CD14-positive monocyte (primary cell): ENCODE results near the gene SIRT7. TPM values are rescaled to one million over a fixed set of nuclear protein-coding genes. Genes with fewer than 3 reads are reported as not detected.

Experiments used
- DNase-seq, 3 donors: peaks; one replicate each; pipeline ENCODE4 v3.0.0-alpha.2; 2011 to 2022
- H2AFZ ChIP-seq: 2 replicates; pipeline ENCODE4 v1.6.0; 2012; ENCODE audit warnings: mild to moderate bottlenecking, low read depth, low read length, inconsistent platforms; ENCODE audit not compliant: insufficient read depth, poor library complexity, severe bottlenecking
- H3K27ac ChIP-seq, 2 donors: 1 replicate in 1 of 2; 2 replicates in 1 of 2; pipeline ENCODE4 v1.5.1; 2012 to 2013; ENCODE audit warnings: low read length in 2 of 2, control low read depth in 1 of 2, inconsistent platforms in 1 of 2, low read depth in 1 of 2, mild to moderate bottlenecking in 1 of 2
- H3K27me3 ChIP-seq, 2 donors: one replicate each; pipeline versions ENCODE4 v1.6.0 to v1.6.1; 2011 to 2013; ENCODE audit warnings: low read length in 2 of 2; ENCODE audit not compliant: control insufficient read depth in 2 of 2, insufficient read depth in 2 of 2
- H3K36me3 ChIP-seq, 2 donors: replicated peaks in 1 of 2; 1 replicate in 1 of 2; 2 replicates in 1 of 2; pipeline versions ENCODE4 v1.5.1 to v1.6.1; 2012 to 2013; ENCODE audit warnings: low read length in 2 of 2, control low read depth in 1 of 2, inconsistent platforms in 1 of 2, mild to moderate bottlenecking in 1 of 2; ENCODE audit not compliant: insufficient read depth in 2 of 2, control insufficient read depth in 1 of 2
- H3K4me1 ChIP-seq, 2 donors: 1 replicate in 1 of 2; 2 replicates in 1 of 2; pipeline versions ENCODE4 v1.5.1 to v1.6.1; 2012 to 2013; ENCODE audit warnings: low read length in 2 of 2, control low read depth in 1 of 2, inconsistent platforms in 1 of 2, mild to moderate bottlenecking in 1 of 2, moderate library complexity in 1 of 2; ENCODE audit not compliant: insufficient read depth in 2 of 2, control insufficient read depth in 1 of 2
- H3K4me2 ChIP-seq: replicated peaks from 2 replicates; pipeline ENCODE3; 2012; ENCODE audit warnings: low read length, moderate library complexity, mild to moderate bottlenecking; ENCODE audit not compliant: poor library complexity, severe bottlenecking; ENCODE audit errors: extremely low read depth
- H3K4me3 ChIP-seq, 3 experiments: fragments of 200-600 bp in 1 of 3; sonication (generic) in 1 of 3; replicated peaks in 1 of 3; 1 replicate in 2 of 3; 2 replicates in 1 of 3; pipeline ENCODE4 v1.5.1; 2011 to 2013; ENCODE audit warnings: low read length in 3 of 3, mild to moderate bottlenecking in 3 of 3, control low read depth in 2 of 3, low read depth in 2 of 3, inconsistent platforms in 1 of 3, moderate library complexity in 1 of 3
- H3K79me2 ChIP-seq: 2 replicates; pipeline ENCODE4 v1.6.0; 2012; ENCODE audit warnings: mild to moderate bottlenecking, control low read depth, inconsistent platforms, low read length, moderate library complexity; ENCODE audit not compliant: insufficient read depth
- H3K9ac ChIP-seq: 2 replicates; pipeline ENCODE4 v1.6.0; 2017; ENCODE audit warnings: low read length, mild to moderate bottlenecking; ENCODE audit not compliant: insufficient read depth, poor library complexity, severe bottlenecking
- H3K9me3 ChIP-seq, 2 donors: replicated peaks in 1 of 2; 1 replicate in 1 of 2; 2 replicates in 1 of 2; pipeline versions ENCODE4 v1.5.1 to v1.6.1; 2012 to 2013; ENCODE audit warnings: low read length in 2 of 2, control low read depth in 1 of 2; ENCODE audit not compliant: control insufficient read depth in 1 of 2, insufficient read depth in 1 of 2
- H4K20me1 ChIP-seq: 2 replicates; pipeline ENCODE4 v1.6.0; 2012; ENCODE audit warnings: mild to moderate bottlenecking, low read length, control low read depth, moderate library complexity; ENCODE audit not compliant: insufficient read depth
- H3K27ac Mint-ChIP-seq, 7 donors: one replicate each; pipeline ENCODE4 v1.8.0; 2020; ENCODE audit warnings: mild to moderate bottlenecking in 7 of 7, mixed read lengths in 7 of 7, moderate library complexity in 6 of 7, inconsistent platforms in 2 of 7
- H3K27me3 Mint-ChIP-seq, 3 donors: one replicate each; pipeline ENCODE4 v1.8.0; 2021 to 2022; ENCODE audit warnings: low read depth in 3 of 3, mild to moderate bottlenecking in 3 of 3, mixed read lengths in 3 of 3, moderate library complexity in 3 of 3, inconsistent platforms in 1 of 3
- H3K36me3 Mint-ChIP-seq, 2 donors: one replicate each; pipeline ENCODE4 v1.8.0; 2020; ENCODE audit warnings: mixed read lengths in 2 of 2, inconsistent platforms in 1 of 2, mild to moderate bottlenecking in 1 of 2
- H3K4me1 Mint-ChIP-seq: one replicate; pipeline ENCODE4 v1.8.0; 2020; ENCODE audit warnings: mild to moderate bottlenecking, mixed read lengths
- H3K4me3 Mint-ChIP-seq, 2 donors: one replicate each; pipeline ENCODE4 v1.8.0; 2020; ENCODE audit warnings: mild to moderate bottlenecking in 2 of 2, mixed read lengths in 2 of 2, moderate library complexity in 1 of 2
- H3K9me3 Mint-ChIP-seq, 7 donors: one replicate each; pipeline ENCODE4 v1.8.0; 2020 to 2022; ENCODE audit warnings: mixed read lengths in 7 of 7, mild to moderate bottlenecking in 6 of 7, moderate library complexity in 6 of 7, inconsistent platforms in 2 of 7
- CTCF ChIP-seq: fragments of 200-600 bp; IDR thresholded peaks from one replicate; pipeline ENCODE4 v1.8.0; 2022; ENCODE audit warnings: antibody characterized with exemption, mild to moderate bottlenecking
- WGBS: methylation state at CpG from one replicate; pipeline ENCODE4 v1.1.5; 2013; ENCODE audit warnings: missing lambda C conversion rate; ENCODE audit not compliant: insufficient coverage; 5-methylcytosine and 5-hydroxymethylcytosine counted together
- intact Hi-C, 2 donors: fragments of 100-400 bp; cut with micrococcal nuclease; formaldehyde crosslinking; loops; one replicate each; pipeline versions ENCODE4 v1.15.0 to v1.15.1; 2023
- polyA plus RNA-seq, 3 donors: library from polyadenylated mRNA; depleted of rRNA in 1 of 3; unstranded in 2 of 3; stranded (reverse) in 1 of 3; fragments of 300-500 nt in 2 of 3; fragments of >200 nt in 1 of 3; fragmentation: Illumina TruSeq in 2 of 3; gene quantifications; 1 replicate in 2 of 3; 2 replicates in 1 of 3; pipeline ENCODE4 v1.2.3, GENCODE V29; 2012 to 2021

The SIRT7 gene
- polyA plus RNA-seq, 3 donors = 22.5 to 73.5 (median 23.7) TPM

- H3K4me1 ChIP-seq = peaks cover 14 to 20% of the 10 kb centered on the region in 2 donors
- no peak overlapping the region for H3K9ac ChIP-seq
- H3K9me3 Mint-ChIP-seq = peaks cover 0 to 5% (median 3%) of the 10 kb centered on the region in 7 donors
- peaks cover 4% of the 10 kb centered on the region for H4K20me1 ChIP-seq
- peaks cover 5% of the 10 kb centered on the region for H3K79me2 ChIP-seq
- H3K27me3 Mint-ChIP-seq = peaks cover 41 to 62% (median 41%) of the 10 kb centered on the region in 3 donors
- no peaks in the 10 kb centered on the region for H3K36me3 ChIP-seq
- no peak for TF ChIP-seq CTCF
- 33% methylated on average over 5 of the region's 15 CpGs for WGBS
- H3K9me3 ChIP-seq = no peaks in the 10 kb centered on the region
- peaks cover 21% of the 10 kb centered on the region for H3K4me1 Mint-ChIP-seq
- no peak for DNase-seq
- peaks cover 0 to 2% of the 10 kb centered on the region in 2 donors for H3K36me3 Mint-ChIP-seq
- no peak overlapping the region for H3K4me2 ChIP-seq
- H3K27me3 ChIP-seq = peaks cover 9 to 42% of the 10 kb centered on the region in 2 donors
- no peak overlapping the region for H2AFZ ChIP-seq
- intact Hi-C loops = no loop called here
- H3K4me3 ChIP-seq = no peak overlapping the region
- peak overlapping the region in 1 of 2 donors; percentile 11 for H3K4me3 Mint-ChIP-seq
- no peak overlapping the region for H3K27ac ChIP-seq
- peak overlapping the region in 1 of 7 donors; percentile 5 for H3K27ac Mint-ChIP-seq
These were observed 13.8 kb upstream of the SIRT7 start for GRCh38 chr17:81931557-81932332.

GRCh38 chr17:81931189-81931556, 13.2 kb upstream of the SIRT7 start:
- H3K4me3 Mint-ChIP-seq = peak overlapping the region in 1 of 2 donors; percentile 61
- peaks cover 0 to 5% (median 3%) of the 10 kb centered on the region in 7 donors for H3K9me3 Mint-ChIP-seq
- H3K79me2 ChIP-seq = peaks cover 11% of the 10 kb centered on the region
- no peak for DNase-seq
- intact Hi-C loops = no loop called here
- H3K27ac Mint-ChIP-seq = peak overlapping the region in 1 of 7 donors; percentile 51
- peaks cover 6% of the 10 kb centered on the region for H4K20me1 ChIP-seq
- no peak for TF ChIP-seq CTCF
- H3K27me3 Mint-ChIP-seq = peaks cover 36 to 56% (median 38%) of the 10 kb centered on the region in 3 donors
- no peaks in the 10 kb centered on the region for H3K36me3 ChIP-seq
- H3K4me3 ChIP-seq = no peak overlapping the region
- WGBS = 84% methylated on average over 12 of the region's 13 CpGs
- H3K9me3 ChIP-seq = no peaks in the 10 kb centered on the region
- H2AFZ ChIP-seq = no peak overlapping the region
- H3K9ac ChIP-seq = no peak overlapping the region
- H3K4me1 ChIP-seq = peaks cover 15 to 21% of the 10 kb centered on the region in 2 donors
- H3K4me1 Mint-ChIP-seq = peaks cover 20% of the 10 kb centered on the region
- H3K27ac ChIP-seq = no peak overlapping the region
- peaks cover 0 to 2% of the 10 kb centered on the region in 2 donors for H3K36me3 Mint-ChIP-seq
- no peak overlapping the region for H3K4me2 ChIP-seq
- peaks cover 9 to 39% of the 10 kb centered on the region in 2 donors for H3K27me3 ChIP-seq
